Osteoblast (primary cell): ENCODE measurements around the gene SLC24A3. TPM values are rescaled to one million over a fixed set of nuclear protein-coding genes. Genes with fewer than 3 reads are reported as not detected.

ENCODE experiments used
- DNase-seq: peaks from one replicate; pipeline ENCODE4 v3.0.0; 2011; ENCODE audit warnings: low spot score, mixed read lengths; ENCODE audit not compliant: insufficient read length; ENCODE audit errors: missing footprints
- H2AFZ ChIP-seq: 2 replicates; pipeline ENCODE4 v1.6.0; 2011; ENCODE audit warnings: mild to moderate bottlenecking, low read length
- H3K27ac ChIP-seq: 2 replicates; pipeline ENCODE4 v1.5.1; 2011; ENCODE audit warnings: mild to moderate bottlenecking, low read depth, low read length, moderate library complexity
- H3K27me3 ChIP-seq: 2 replicates; pipeline ENCODE4 v1.6.0; 2012; ENCODE audit warnings: mild to moderate bottlenecking, control low read depth, inconsistent platforms, low read length, moderate library complexity; ENCODE audit not compliant: insufficient read depth
- H3K36me3 ChIP-seq: 2 replicates; pipeline ENCODE4 v1.5.1; 2011; ENCODE audit warnings: mild to moderate bottlenecking, low read length, control low read depth, moderate library complexity; ENCODE audit not compliant: insufficient read depth
- H3K4me1 ChIP-seq: 2 replicates; pipeline ENCODE4 v1.5.1; 2011; ENCODE audit warnings: mild to moderate bottlenecking, low read length, control low read depth, moderate library complexity; ENCODE audit not compliant: insufficient read depth
- H3K4me2 ChIP-seq: 2 replicates; pipeline ENCODE4 v1.6.0; 2011; ENCODE audit warnings: mild to moderate bottlenecking, low read length; ENCODE audit not compliant: insufficient read depth
- H3K4me3 ChIP-seq: fragments of 200-600 bp; sonication (generic); 3 replicates; pipeline ENCODE4 v1.5.1; 2012; ENCODE audit warnings: mild to moderate bottlenecking, low read length, inconsistent platforms; ENCODE audit not compliant: insufficient read depth
- H3K79me2 ChIP-seq: 2 replicates; pipeline ENCODE4 v1.6.0; 2012; ENCODE audit warnings: mild to moderate bottlenecking, low read length, control low read depth, inconsistent platforms; ENCODE audit not compliant: insufficient read depth
- H3K9me3 ChIP-seq: 2 replicates; pipeline ENCODE4 v1.5.1; 2011; ENCODE audit warnings: low read depth, low read length, control low read depth
- H4K20me1 ChIP-seq: 2 replicates; pipeline ENCODE4 v1.6.0; 2012; ENCODE audit warnings: mild to moderate bottlenecking, low read length, control low read depth; ENCODE audit not compliant: insufficient read depth
- total RNA-seq: library from RNA; depleted of rRNA; stranded (reverse); fragments of >200 nt; gene quantifications from 2 replicates; pipeline ENCODE4 v1.2.3, GENCODE V29; 2012
- TF ChIP-seq, protein P1 (sequence below): IDR thresholded peaks from 2 replicates; pipeline ENCODE4 v1.5.1; 2011; ENCODE audit warnings: mild to moderate bottlenecking, low read depth, low read length, moderate library complexity; ENCODE audit errors: extremely low read depth

SLC24A3 gene
- total RNA-seq, 1 donor: 1.1 TPM

GRCh38 chr20:19250346-19250745, 37.9 kb downstream of the SLC24A3 start:
- Histone ChIP-seq H4K20me1 (no peaks in the 10 kb centered on the region), H3K9me3 (no peaks in the 10 kb centered on the region), H3K27ac (no peak overlapping the region), H3K4me2 (no peak overlapping the region), H3K27me3 (no peaks in the 10 kb centered on the region), H2AFZ (no peak overlapping the region), H3K36me3 (no peaks in the 10 kb centered on the region), H3K4me3 (no peak overlapping the region), H3K4me1 (no peaks in the 10 kb centered on the region), H3K79me2 (no peaks in the 10 kb centered on the region)
- no peak for DNase-seq
- TF ChIP-seq, protein P1, sequence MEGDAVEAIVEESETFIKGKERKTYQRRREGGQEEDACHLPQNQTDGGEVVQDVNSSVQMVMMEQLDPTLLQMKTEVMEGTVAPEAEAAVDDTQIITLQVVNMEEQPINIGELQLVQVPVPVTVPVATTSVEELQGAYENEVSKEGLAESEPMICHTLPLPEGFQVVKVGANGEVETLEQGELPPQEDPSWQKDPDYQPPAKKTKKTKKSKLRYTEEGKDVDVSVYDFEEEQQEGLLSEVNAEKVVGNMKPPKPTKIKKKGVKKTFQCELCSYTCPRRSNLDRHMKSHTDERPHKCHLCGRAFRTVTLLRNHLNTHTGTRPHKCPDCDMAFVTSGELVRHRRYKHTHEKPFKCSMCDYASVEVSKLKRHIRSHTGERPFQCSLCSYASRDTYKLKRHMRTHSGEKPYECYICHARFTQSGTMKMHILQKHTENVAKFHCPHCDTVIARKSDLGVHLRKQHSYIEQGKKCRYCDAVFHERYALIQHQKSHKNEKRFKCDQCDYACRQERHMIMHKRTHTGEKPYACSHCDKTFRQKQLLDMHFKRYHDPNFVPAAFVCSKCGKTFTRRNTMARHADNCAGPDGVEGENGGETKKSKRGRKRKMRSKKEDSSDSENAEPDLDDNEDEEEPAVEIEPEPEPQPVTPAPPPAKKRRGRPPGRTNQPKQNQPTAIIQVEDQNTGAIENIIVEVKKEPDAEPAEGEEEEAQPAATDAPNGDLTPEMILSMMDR: no peak

DNA sequence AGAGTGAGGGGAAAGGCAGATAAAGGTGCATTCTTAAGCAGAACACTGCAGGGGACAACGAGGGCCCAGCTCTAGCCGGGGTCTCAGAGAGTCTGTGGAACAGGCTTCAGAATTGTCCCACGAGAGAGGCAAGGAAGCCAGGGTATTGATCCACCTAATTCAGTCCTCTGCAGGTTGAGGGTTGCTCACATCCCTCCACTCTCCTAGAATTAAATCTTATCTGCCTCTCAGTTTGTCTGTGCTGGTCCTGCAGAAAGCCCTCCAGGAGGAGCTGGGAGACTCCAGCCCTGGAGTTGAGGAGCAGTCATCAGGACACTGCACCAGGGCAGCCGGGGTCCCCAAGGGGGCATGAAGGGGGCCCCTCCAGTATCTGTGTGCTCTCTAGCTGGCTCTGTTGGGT, 39.1 kb downstream of the SLC24A3 start:
- TF ChIP-seq, protein P1: no peak
- H3K79me2 ChIP-seq: no peaks in the 10 kb centered on the region
- H4K20me1 ChIP-seq: no peaks in the 10 kb centered on the region
- no peaks in the 10 kb centered on the region for H3K9me3 ChIP-seq
- H3K27me3 ChIP-seq: no peaks in the 10 kb centered on the region
- no peaks in the 10 kb centered on the region for H3K36me3 ChIP-seq
- no peak overlapping the region for H3K4me3 ChIP-seq
- DNase-seq: no peak
- no peak overlapping the region for H3K27ac ChIP-seq
- H3K4me2 ChIP-seq: no peak overlapping the region
- no peak overlapping the region for H2AFZ ChIP-seq
- no peaks in the 10 kb centered on the region for H3K4me1 ChIP-seq

- H3K4me3 ChIP-seq: no peak overlapping the region
- no peak overlapping the region for H3K4me2 ChIP-seq
- H3K9me3 ChIP-seq: no peaks in the 10 kb centered on the region
- no peaks in the 10 kb centered on the region for H3K27me3 ChIP-seq
- no peaks in the 10 kb centered on the region for H3K36me3 ChIP-seq
- H2AFZ ChIP-seq: no peak overlapping the region
- TF ChIP-seq, protein P1: no peak
- H3K27ac ChIP-seq: no peak overlapping the region
- H3K4me1 ChIP-seq: no peaks in the 10 kb centered on the region
- no peaks in the 10 kb centered on the region for H4K20me1 ChIP-seq
- DNase-seq: no peak
- H3K79me2 ChIP-seq: no peaks in the 10 kb centered on the region
Measured at GRCh38 chr20:19251958-19252357, 39.5 kb downstream of the SLC24A3 start.

DNA sequence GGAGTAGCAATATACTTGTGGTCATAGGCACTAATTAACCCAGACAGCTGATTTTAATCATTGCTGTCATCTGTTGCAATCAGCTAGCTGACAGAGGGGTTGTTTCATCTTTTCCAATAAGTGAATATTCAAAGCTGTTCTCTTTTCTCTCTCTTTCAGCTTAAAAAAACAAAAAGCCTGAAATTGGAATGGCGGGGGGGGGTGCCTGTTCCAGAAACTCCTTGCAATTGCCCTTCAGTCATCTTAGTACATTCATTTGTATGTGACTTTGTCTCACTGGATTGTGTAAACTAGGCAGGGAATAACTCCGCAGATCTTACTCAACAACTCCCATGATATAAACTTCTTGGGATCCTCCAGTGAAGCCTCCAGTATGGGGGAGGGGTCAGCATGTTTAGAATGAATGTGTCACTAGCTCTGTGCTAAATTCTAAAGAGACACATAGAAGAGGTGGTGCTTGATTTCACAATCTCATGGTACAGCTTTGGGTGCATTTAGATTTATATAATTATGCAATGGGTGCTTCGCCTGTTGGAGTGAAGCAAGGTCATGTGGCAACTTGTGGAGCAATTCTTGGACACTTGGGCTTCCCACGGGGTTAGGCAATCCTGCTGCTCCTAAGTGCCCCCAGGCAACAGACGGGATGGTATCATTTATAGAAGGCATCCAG, 40.1 kb downstream of the SLC24A3 start:
- H3K79me2 ChIP-seq: no peaks in the 10 kb centered on the region
- no peaks in the 10 kb centered on the region for H3K27me3 ChIP-seq
- no peaks in the 10 kb centered on the region for H3K36me3 ChIP-seq
- no peaks in the 10 kb centered on the region for H4K20me1 ChIP-seq
- no peak overlapping the region for H3K27ac ChIP-seq
- DNase-seq: no peak
- H3K9me3 ChIP-seq: no peaks in the 10 kb centered on the region
- H2AFZ ChIP-seq: no peak overlapping the region
- no peak overlapping the region for H3K4me2 ChIP-seq
- TF ChIP-seq, protein P1: no peak
- no peaks in the 10 kb centered on the region for H3K4me1 ChIP-seq
- no peak overlapping the region for H3K4me3 ChIP-seq
